Smooth muscle cell (in vitro differentiated cells): ENCODE measurements around the gene PRKCH. TPM values are rescaled to one million over a fixed set of nuclear protein-coding genes. Genes with fewer than 3 reads are reported as not detected.
"Not testable (repeated sequence)": the region's sequence is repeated elsewhere in the genome, so short reads cannot be mapped to it uniquely, and the experiment has no call there.

ENCODE experiments used
- DNase-seq: peaks from one replicate; lab custom pipeline; 2025; ENCODE audit not compliant: unreplicated experiment; lab: John Stamatoyannopoulos, UW
- H2AFZ ChIP-seq: fragments of 200-600 bp; sonication (generic); 2 replicates; pipeline ENCODE4 v1.6.0; 2016; ENCODE audit warnings: antibody characterized with exemption, low read depth, mild to moderate bottlenecking
- H3F3A ChIP-seq: fragments of 200-600 bp; sonication (generic); 2 replicates; pipeline ENCODE4 v1.6.0; 2017; ENCODE audit warnings: antibody characterized with exemption, low read depth
- H3K27ac ChIP-seq: fragments of 200-600 bp; sonication (generic); 2 replicates; pipeline ENCODE4 v1.5.1; 2016; ENCODE audit warnings: low read depth, mild to moderate bottlenecking
- H3K27me3 ChIP-seq: fragments of 200-600 bp; sonication (generic); 2 replicates; pipeline ENCODE4 v1.6.1; 2016; ENCODE audit warnings: low read depth, mild to moderate bottlenecking
- H3K36me3 ChIP-seq: fragments of 200-600 bp; sonication (generic); 2 replicates; pipeline ENCODE4 v1.5.1; 2016; ENCODE audit warnings: low read depth
- H3K4me1 ChIP-seq: fragments of 200-600 bp; sonication (generic); 2 replicates; pipeline ENCODE4 v1.5.1; 2016; ENCODE audit warnings: low read depth
- H3K4me2 ChIP-seq: fragments of 200-600 bp; sonication (generic); 2 replicates; pipeline ENCODE4 v1.6.0; 2016; ENCODE audit warnings: mild to moderate bottlenecking
- H3K4me3 ChIP-seq: fragments of 200-600 bp; sonication (generic); 2 replicates; pipeline ENCODE4 v1.5.1; 2016; ENCODE audit warnings: mild to moderate bottlenecking
- H3K79me2 ChIP-seq: fragments of 200-600 bp; sonication (generic); 2 replicates; pipeline ENCODE4 v1.6.0; 2016; ENCODE audit warnings: low read depth, mild to moderate bottlenecking
- H3K9ac ChIP-seq: fragments of 200-600 bp; sonication (generic); 2 replicates; pipeline ENCODE4 v1.6.0; 2016; ENCODE audit warnings: low read depth
- H3K9me3 ChIP-seq: fragments of 200-600 bp; sonication (generic); replicated peaks from 2 replicates; pipeline ENCODE4 v1.5.1; 2016; ENCODE audit warnings: low read depth
- H4K20me1 ChIP-seq: fragments of 200-600 bp; sonication (generic); 2 replicates; pipeline ENCODE4 v1.6.0; 2016; ENCODE audit warnings: low read depth
- CTCF ChIP-seq: fragments of 200-600 bp; sonication (generic); IDR thresholded peaks from 2 replicates; pipeline ENCODE4 v1.5.1; 2017; ENCODE audit warnings: borderline replicate concordance, mild to moderate bottlenecking, antibody characterized with exemption; ENCODE audit not compliant: insufficient read depth, poor library complexity, severe bottlenecking
- WGBS: methylation state at CpG from one replicate; pipeline ENCODE4 v1.1.7; 2016; ENCODE audit warnings: low lambda C conversion rate; 5-methylcytosine and 5-hydroxymethylcytosine counted together
- polyA plus RNA-seq: library from polyadenylated mRNA; unstranded; fragments of >200 nt; fragmentation: Nextera tagmentation; extraction: Ambion mirVana; gene quantifications from 2 replicates; pipeline ENCODE4 v1.2.1, GENCODE V29; 2016
- total RNA-seq: library from RNA; depleted of rRNA; stranded (reverse); fragments of >200 nt; gene quantifications from 2 replicates; pipeline ENCODE4 v1.2.3, GENCODE V29; 2014

Gene PRKCH
- total and polyA plus RNA-seq, 2 experiments from 2014 or later = 1.5 to 7.6 TPM

GRCh38 chr14:61406675-61407074, 85.3 kb downstream of the PRKCH start:
- Histone ChIP-seq H3K27ac (no peak overlapping the region), H2AFZ (no peak overlapping the region), H3K9me3 (no peaks in the 10 kb centered on the region), H3K4me1 (peaks cover 6% of the 10 kb centered on the region), H4K20me1 (no peaks in the 10 kb centered on the region), H3K4me2 (peak overlapping the region; percentile 9), H3F3A (no peaks in the 10 kb centered on the region), H3K4me3 (no peak overlapping the region), H3K9ac (no peak overlapping the region), H3K27me3 (no peaks in the 10 kb centered on the region), H3K36me3 (no peaks in the 10 kb centered on the region), H3K79me2 (no peaks in the 10 kb centered on the region)
- no peak for TF ChIP-seq CTCF
- no peak for DNase-seq
- 23% methylated on average over 6 of the region's 6 CpGs for WGBS

- H2AFZ ChIP-seq = no peak overlapping the region
- H3K4me1 ChIP-seq = peaks cover 6% of the 10 kb centered on the region
- H3K27me3 ChIP-seq = no peaks in the 10 kb centered on the region
- H3K79me2 ChIP-seq = no peaks in the 10 kb centered on the region
- no peaks in the 10 kb centered on the region for H4K20me1 ChIP-seq
- DNase-seq = no peak
- H3K4me2 ChIP-seq = no peak overlapping the region
- H3K9ac ChIP-seq = no peak overlapping the region
- H3F3A ChIP-seq = no peaks in the 10 kb centered on the region
- TF ChIP-seq CTCF = no peak
- no peak overlapping the region for H3K27ac ChIP-seq
- no peaks in the 10 kb centered on the region for H3K36me3 ChIP-seq
- H3K4me3 ChIP-seq = no peak overlapping the region
- WGBS = 66% methylated on average over 6 of the region's 6 CpGs
- H3K9me3 ChIP-seq = no peaks in the 10 kb centered on the region
These were observed 87.1 kb downstream of the PRKCH start for GRCh38 chr14:61408498-61408897.

GRCh38 chr14:61409782-61410181, 88.4 kb downstream of the PRKCH start:
- H4K20me1 ChIP-seq = no peaks in the 10 kb centered on the region
- H3K36me3 ChIP-seq = no peaks in the 10 kb centered on the region
- H2AFZ ChIP-seq = no peak overlapping the region
- no peak overlapping the region for H3K27ac ChIP-seq
- no peak for DNase-seq
- no peak overlapping the region for H3K4me3 ChIP-seq
- H3K79me2 ChIP-seq = no peaks in the 10 kb centered on the region
- no peaks in the 10 kb centered on the region for H3K9me3 ChIP-seq
- no peak overlapping the region for H3K4me2 ChIP-seq
- no peaks in the 10 kb centered on the region for H3K27me3 ChIP-seq
- WGBS = 91% methylated on average over 1 of the region's 1 CpG
- TF ChIP-seq CTCF = no peak
- H3F3A ChIP-seq = no peaks in the 10 kb centered on the region
- peaks cover 6% of the 10 kb centered on the region for H3K4me1 ChIP-seq
- no peak overlapping the region for H3K9ac ChIP-seq

GRCh38 chr14:61415934-61416333, 94.6 kb downstream of the PRKCH start:
- not testable (repeated sequence) for H3K79me2 ChIP-seq, H4K20me1 ChIP-seq, H3K4me2 ChIP-seq, H3K27me3 ChIP-seq, H3K4me1 ChIP-seq, H3K4me3 ChIP-seq, H3K9ac ChIP-seq, H3K27ac ChIP-seq, H3K9me3 ChIP-seq, H3F3A ChIP-seq, H2AFZ ChIP-seq, H3K36me3 ChIP-seq, DNase-seq
- over 99% methylated on average over 3 of the region's 4 CpGs for WGBS
